Measurements from ENCODE around the gene OR52B4.
"Not testable (repeated sequence)": the region's sequence is repeated elsewhere in the genome, so short reads cannot be mapped to it uniquely, and the experiment has no call there.

Gene OR52B4

GRCh38 chr11:4368286-4368685 is at the start of gene OR52B4:
OR52B4 (minus strand) TSS chr11:4368386; CDS start chr11:4368295, 91 bp downstream.
- Histone ChIP-seq H3K36me3 (ENCODE audit: control insufficient read depth in 1 of 2, insufficient read depth in 2 of 2, low read length in 2 of 2) (no peaks in the 10 kb centered on the region), H3K4me3 (ENCODE audit: low read depth in 1 of 2, low read length in 2 of 2) (no peak within 1 kb of the TSS), H3K9ac (ENCODE audit: low read depth in 1 of 2, low read length in 2 of 2) (no peak within 1 kb of the TSS), H3K27me3 (ENCODE audit: control insufficient read depth in 1 of 2, insufficient read depth in 2 of 2, low read length in 2 of 2) (no peaks in the 10 kb centered on the region), H3K27ac (ENCODE audit: low read depth, low read length) (no peak within 1 kb of the TSS), H3K4me1 (ENCODE audit: control insufficient read depth in 1 of 2, insufficient read depth in 2 of 2, low read length in 2 of 2) (no peaks in the 10 kb centered on the region), H3K9me3 (ENCODE audit: control insufficient read depth in 1 of 2, low read length in 2 of 2) (no peaks in the 10 kb centered on the region)

DNA sequence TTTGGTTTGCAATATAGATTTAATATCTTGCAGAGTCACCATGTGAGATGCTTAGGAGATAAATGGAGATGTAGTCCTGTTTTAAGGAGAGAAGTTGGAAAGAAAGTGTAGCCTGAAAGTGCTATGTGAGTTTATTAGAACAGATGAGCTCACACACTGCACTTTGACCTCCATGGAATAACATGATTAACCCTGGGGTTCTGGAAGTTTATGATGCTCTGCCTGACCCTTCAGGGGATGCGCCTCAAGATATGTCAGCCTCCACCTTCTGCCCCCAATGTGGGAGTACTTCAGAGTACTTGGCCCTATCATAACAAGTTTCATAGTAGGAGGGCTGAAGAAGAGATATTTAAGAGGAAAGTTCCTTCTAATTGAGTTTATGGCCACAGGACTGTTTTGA is 48.6 kb upstream of the OR52B4 start:
- H3K9me3 ChIP-seq (ENCODE audit: control insufficient read depth in 1 of 2, low read length in 2 of 2) = no peaks in the 10 kb centered on the region
- no peaks in the 10 kb centered on the region for H3K36me3 ChIP-seq (ENCODE audit: control insufficient read depth in 1 of 2, insufficient read depth in 2 of 2, low read length in 2 of 2)
- no peaks in the 10 kb centered on the region for H3K27me3 ChIP-seq (ENCODE audit: control insufficient read depth in 1 of 2, insufficient read depth in 2 of 2, low read length in 2 of 2)
- no peak overlapping the region for H3K9ac ChIP-seq (ENCODE audit: low read depth in 1 of 2, low read length in 2 of 2)
- no peak overlapping the region for H3K27ac ChIP-seq (ENCODE audit: low read depth, low read length)
- no peak overlapping the region for H3K4me3 ChIP-seq (ENCODE audit: low read depth in 1 of 2, low read length in 2 of 2)
- no peaks in the 10 kb centered on the region for H3K4me1 ChIP-seq (ENCODE audit: control insufficient read depth in 1 of 2, insufficient read depth in 2 of 2, low read length in 2 of 2)

GRCh38 chr11:4416306-4416705 is 48.1 kb upstream of the OR52B4 start:
- Histone ChIP-seq H3K4me3 (ENCODE audit: low read depth in 1 of 2, low read length in 2 of 2) (no peak overlapping the region), H3K9me3 (ENCODE audit: control insufficient read depth in 1 of 2, low read length in 2 of 2) (no peaks in the 10 kb centered on the region), H3K9ac (ENCODE audit: low read depth in 1 of 2, low read length in 2 of 2) (no peak overlapping the region), H3K36me3 (ENCODE audit: control insufficient read depth in 1 of 2, insufficient read depth in 2 of 2, low read length in 2 of 2) (no peaks in the 10 kb centered on the region), H3K27me3 (ENCODE audit: control insufficient read depth in 1 of 2, insufficient read depth in 2 of 2, low read length in 2 of 2) (no peaks in the 10 kb centered on the region), H3K27ac (ENCODE audit: low read depth, low read length) (no peak overlapping the region), H3K4me1 (ENCODE audit: control insufficient read depth in 1 of 2, insufficient read depth in 2 of 2, low read length in 2 of 2) (no peaks in the 10 kb centered on the region)

- H3K4me1 ChIP-seq (ENCODE audit: control insufficient read depth in 1 of 2, insufficient read depth in 2 of 2, low read length in 2 of 2); H3K27me3 ChIP-seq (ENCODE audit: control insufficient read depth in 1 of 2, insufficient read depth in 2 of 2, low read length in 2 of 2); H3K27ac ChIP-seq (ENCODE audit: low read depth, low read length); H3K9me3 ChIP-seq (ENCODE audit: control insufficient read depth in 1 of 2, low read length in 2 of 2); H3K36me3 ChIP-seq (ENCODE audit: control insufficient read depth in 1 of 2, insufficient read depth in 2 of 2, low read length in 2 of 2); H3K4me3 ChIP-seq (ENCODE audit: low read depth in 1 of 2, low read length in 2 of 2); H3K9ac ChIP-seq (ENCODE audit: low read depth in 1 of 2, low read length in 2 of 2): not testable (repeated sequence)
Observed at GRCh38 chr11:4406206-4406605, 38.0 kb upstream of the OR52B4 start.

DNA sequence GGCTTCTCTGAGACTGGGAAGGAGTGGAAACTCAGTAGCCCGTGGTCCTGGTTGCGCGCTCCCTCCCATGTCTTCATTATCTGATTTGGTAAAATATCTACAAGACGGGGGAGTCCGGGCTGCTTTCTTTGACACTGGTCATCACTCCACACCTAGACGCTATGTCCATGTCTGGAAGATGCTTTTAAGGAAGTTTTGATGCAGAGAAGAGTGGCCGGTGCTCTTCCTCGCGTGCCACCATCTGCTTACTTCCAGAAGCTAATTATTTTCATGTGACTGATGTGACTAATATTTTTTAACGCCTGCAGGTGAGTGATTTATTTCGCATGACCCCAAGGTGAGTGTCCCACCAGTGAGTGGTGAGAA is 25.7 kb upstream of the OR52B4 start:
- H3K27me3 ChIP-seq (ENCODE audit: control insufficient read depth in 1 of 2, insufficient read depth in 2 of 2, low read length in 2 of 2) = no peaks in the 10 kb centered on the region
- no peaks in the 10 kb centered on the region for H3K9me3 ChIP-seq (ENCODE audit: control insufficient read depth in 1 of 2, low read length in 2 of 2)
- peak overlapping the region; percentile 89 to 99 for H3K4me3 ChIP-seq (ENCODE audit: low read depth in 1 of 2, low read length in 2 of 2)
- H3K9ac ChIP-seq (ENCODE audit: low read depth in 1 of 2, low read length in 2 of 2) = peak overlapping the region in 1 of 2 donors; percentile 96
- no peak overlapping the region for H3K27ac ChIP-seq (ENCODE audit: low read depth, low read length)
- H3K36me3 ChIP-seq (ENCODE audit: control insufficient read depth in 1 of 2, insufficient read depth in 2 of 2, low read length in 2 of 2) = peaks cover 14 to 15% of the 10 kb centered on the region in 2 donors
- H3K4me1 ChIP-seq (ENCODE audit: control insufficient read depth in 1 of 2, insufficient read depth in 2 of 2, low read length in 2 of 2) = peaks cover 5 to 6% of the 10 kb centered on the region in 2 donors

GRCh38 chr11:4393209-4393857 is 25.1 kb upstream of the OR52B4 start, which contains the start of gene TRIM21:
TRIM21 (minus strand) TSS chr11:4393702; CDS start chr11:4390409, 3,293 bp downstream.
- H3K36me3 ChIP-seq (ENCODE audit: control insufficient read depth in 1 of 2, insufficient read depth in 2 of 2, low read length in 2 of 2) = peaks cover 19 to 20% of the 10 kb centered on the region in 2 donors
- no peaks in the 10 kb centered on the region for H3K27me3 ChIP-seq (ENCODE audit: control insufficient read depth in 1 of 2, insufficient read depth in 2 of 2, low read length in 2 of 2)
- no peaks in the 10 kb centered on the region for H3K9me3 ChIP-seq (ENCODE audit: control insufficient read depth in 1 of 2, low read length in 2 of 2)
- H3K27ac ChIP-seq (ENCODE audit: low read depth, low read length) = peak within 1 kb of the TSS; percentile 74
- H3K9ac ChIP-seq (ENCODE audit: low read depth in 1 of 2, low read length in 2 of 2) = peak within 1 kb of the TSS; percentile 93 to 96
- peaks cover 5 to 6% of the 10 kb centered on the region in 2 donors for H3K4me1 ChIP-seq (ENCODE audit: control insufficient read depth in 1 of 2, insufficient read depth in 2 of 2, low read length in 2 of 2)
- peak within 1 kb of the TSS; percentile 89 to 99 for H3K4me3 ChIP-seq (ENCODE audit: low read depth in 1 of 2, low read length in 2 of 2)

- Histone ChIP-seq H3K4me3 (ENCODE audit: low read depth in 1 of 2, low read length in 2 of 2) (no peak overlapping the region), H3K27ac (ENCODE audit: low read depth, low read length) (no peak overlapping the region), H3K9ac (ENCODE audit: low read depth in 1 of 2, low read length in 2 of 2) (no peak overlapping the region), H3K27me3 (ENCODE audit: control insufficient read depth in 1 of 2, insufficient read depth in 2 of 2, low read length in 2 of 2) (no peaks in the 10 kb centered on the region), H3K36me3 (ENCODE audit: control insufficient read depth in 1 of 2, insufficient read depth in 2 of 2, low read length in 2 of 2) (peaks cover 56 to 64% of the 10 kb centered on the region in 2 donors), H3K9me3 (ENCODE audit: control insufficient read depth in 1 of 2, low read length in 2 of 2) (no peaks in the 10 kb centered on the region), H3K4me1 (ENCODE audit: control insufficient read depth in 1 of 2, insufficient read depth in 2 of 2, low read length in 2 of 2) (peaks cover 0 to 6% of the 10 kb centered on the region in 2 donors)
Observed at GRCh38 chr11:4388221-4388620, 20.0 kb upstream of the OR52B4 start.

DNA sequence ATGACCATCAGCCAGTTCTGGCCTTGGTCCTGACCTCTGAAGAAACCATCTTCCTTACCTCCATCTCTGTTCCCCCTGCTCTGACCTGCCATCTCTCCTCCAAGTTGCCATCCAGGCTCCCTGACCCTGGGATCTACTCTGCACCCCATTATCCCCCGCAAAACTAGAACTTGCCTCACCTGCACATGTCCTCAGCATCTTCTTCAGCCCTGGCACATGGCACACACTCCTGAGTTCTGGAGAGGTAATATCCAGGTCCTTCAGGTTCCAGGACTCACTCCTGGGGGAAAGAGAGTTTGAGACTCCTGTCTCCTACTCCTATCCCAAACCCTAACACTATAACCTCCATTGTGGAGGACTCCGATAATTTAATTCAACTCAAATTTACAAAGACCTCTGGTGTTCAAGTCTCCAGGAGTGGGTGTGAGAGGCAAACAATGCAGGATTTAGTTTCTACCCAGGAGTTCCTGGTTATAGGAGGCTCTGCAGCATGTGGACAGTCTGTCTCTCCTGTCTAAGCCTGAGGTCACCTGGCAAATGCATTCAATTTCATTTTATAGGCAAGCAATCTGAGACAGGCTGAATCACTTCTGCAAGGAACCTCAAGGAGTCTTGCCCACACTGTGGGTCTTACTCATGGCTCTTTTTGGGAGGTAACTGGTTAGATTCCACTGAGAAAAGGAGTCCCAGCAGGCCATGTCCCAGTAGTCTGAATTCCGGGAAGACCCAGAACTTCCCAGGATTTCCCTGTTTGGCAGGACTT is 18.0 kb upstream of the OR52B4 start:
- Histone ChIP-seq H3K9ac (ENCODE audit: low read depth in 1 of 2, low read length in 2 of 2) (no peak overlapping the region), H3K4me3 (ENCODE audit: low read depth in 1 of 2, low read length in 2 of 2) (no peak overlapping the region), H3K27me3 (ENCODE audit: control insufficient read depth in 1 of 2, insufficient read depth in 2 of 2, low read length in 2 of 2) (no peaks in the 10 kb centered on the region), H3K9me3 (ENCODE audit: control insufficient read depth in 1 of 2, low read length in 2 of 2) (no peaks in the 10 kb centered on the region), H3K27ac (ENCODE audit: low read depth, low read length) (no peak overlapping the region), H3K4me1 (ENCODE audit: control insufficient read depth in 1 of 2, insufficient read depth in 2 of 2, low read length in 2 of 2) (no peaks in the 10 kb centered on the region), H3K36me3 (ENCODE audit: control insufficient read depth in 1 of 2, insufficient read depth in 2 of 2, low read length in 2 of 2) (peaks cover 56 to 64% of the 10 kb centered on the region in 2 donors)

DNA sequence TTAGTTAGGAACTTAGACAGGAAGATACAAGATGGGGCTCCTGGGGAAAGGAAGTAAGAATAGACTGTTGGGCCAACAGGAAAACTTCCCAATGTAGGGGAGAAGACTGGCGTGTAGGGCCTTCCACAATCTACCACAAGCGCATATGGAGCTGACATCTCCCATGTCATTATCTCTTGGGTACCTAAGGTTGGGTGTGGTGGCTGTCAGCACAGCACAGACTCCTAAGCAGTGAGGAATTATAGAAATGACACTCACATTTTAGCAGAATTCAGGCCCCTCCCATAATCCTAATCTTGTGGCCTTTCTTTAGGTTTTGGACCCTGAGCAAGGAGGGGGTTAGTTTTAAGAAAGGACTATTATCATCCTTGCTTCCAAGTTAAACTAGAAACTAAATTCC is 13.7 kb upstream of the OR52B4 start:
- Histone ChIP-seq H3K4me3 (ENCODE audit: low read depth in 1 of 2, low read length in 2 of 2) (no peak overlapping the region), H3K36me3 (ENCODE audit: control insufficient read depth in 1 of 2, insufficient read depth in 2 of 2, low read length in 2 of 2) (peaks cover 25 to 30% of the 10 kb centered on the region in 2 donors), H3K4me1 (ENCODE audit: control insufficient read depth in 1 of 2, insufficient read depth in 2 of 2, low read length in 2 of 2) (no peaks in the 10 kb centered on the region), H3K27me3 (ENCODE audit: control insufficient read depth in 1 of 2, insufficient read depth in 2 of 2, low read length in 2 of 2) (no peaks in the 10 kb centered on the region), H3K9ac (ENCODE audit: low read depth in 1 of 2, low read length in 2 of 2) (no peak overlapping the region), H3K9me3 (ENCODE audit: control insufficient read depth in 1 of 2, low read length in 2 of 2) (no peaks in the 10 kb centered on the region), H3K27ac (ENCODE audit: low read depth, low read length) (no peak overlapping the region)

- Histone ChIP-seq H3K9me3 (ENCODE audit: control insufficient read depth in 1 of 2, low read length in 2 of 2) (no peaks in the 10 kb centered on the region), H3K4me1 (ENCODE audit: control insufficient read depth in 1 of 2, insufficient read depth in 2 of 2, low read length in 2 of 2) (no peaks in the 10 kb centered on the region), H3K27ac (ENCODE audit: low read depth, low read length) (no peak overlapping the region), H3K9ac (ENCODE audit: low read depth in 1 of 2, low read length in 2 of 2) (no peak overlapping the region), H3K4me3 (ENCODE audit: low read depth in 1 of 2, low read length in 2 of 2) (no peak overlapping the region), H3K36me3 (ENCODE audit: control insufficient read depth in 1 of 2, insufficient read depth in 2 of 2, low read length in 2 of 2) (no peaks in the 10 kb centered on the region), H3K27me3 (ENCODE audit: control insufficient read depth in 1 of 2, insufficient read depth in 2 of 2, low read length in 2 of 2) (no peaks in the 10 kb centered on the region)
Observed at GRCh38 chr11:4375431-4376140, 7.4 kb upstream of the OR52B4 start.

Measured in duodenal mucosa (tissue), 2 donors.